Measurements from ENCODE around the gene CPD. TPM values are rescaled to one million over a fixed set of nuclear protein-coding genes. Genes with fewer than 3 reads are reported as not detected.

The CPD gene
- total RNA-seq, 2 experiments from 2014 or later: 26.2 to 30.7 TPM

DNA sequence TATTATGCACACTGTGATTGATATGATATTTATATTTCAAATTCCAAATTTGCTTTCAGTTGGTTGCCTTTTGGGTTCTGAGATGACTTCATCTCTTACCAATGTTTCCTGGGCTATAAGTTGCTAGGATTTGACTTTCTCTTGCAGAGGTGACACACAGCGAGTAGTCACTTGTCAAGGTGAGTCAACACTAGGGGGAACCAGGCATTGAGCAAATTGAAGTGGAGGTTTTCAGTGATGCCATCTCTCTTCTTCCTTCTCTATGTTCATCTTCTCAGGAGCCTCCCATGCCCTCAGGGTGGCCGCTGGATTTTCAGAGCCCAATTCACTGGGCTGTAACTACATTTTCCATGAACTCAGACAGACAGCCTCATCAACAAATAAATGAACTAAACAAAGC is 6.0 kb upstream of the CPD start:
- ChIA-PET CTCF (no interaction called here), POLR2A (interaction anchor here (1.0 kb wide), 1 partner anchor 9 kb away, joined by 3 read pairs; no protein-coding TSS in a partner anchor)
- Mint-ChIP-seq H3K27ac (no peak overlapping the region), H3K4me3 (no peak overlapping the region), H3K9me3 (no peaks in the 10 kb centered on the region), H3K27me3 (no peaks in the 10 kb centered on the region), H3K36me3 (ENCODE audit: low read depth) (no peaks in the 10 kb centered on the region), H3K4me1 (ENCODE audit: low read depth) (peaks cover 14% of the 10 kb centered on the region)
- Histone ChIP-seq H3K27ac (ENCODE audit: low read depth in 1 of 2, low read length in 2 of 2) (no peak overlapping the region), H3K36me3 (ENCODE audit: insufficient read depth, low read length) (no peaks in the 10 kb centered on the region), H3K4me1 (ENCODE audit: insufficient read depth, low read length) (peaks cover 15% of the 10 kb centered on the region), H3K27me3 (ENCODE audit: control insufficient read depth in 1 of 2, insufficient read depth in 2 of 2, low read length in 2 of 2) (no peaks in the 10 kb centered on the region), H3K9me3 (ENCODE audit: control insufficient read depth in 1 of 2, insufficient read depth in 1 of 2, low read length in 2 of 2) (no peaks in the 10 kb centered on the region), H3K4me3 (ENCODE audit: low read length) (no peak overlapping the region)
- no peak for ATAC-seq (ENCODE audit: poor library complexity)
- TF ChIP-seq, protein P1, sequence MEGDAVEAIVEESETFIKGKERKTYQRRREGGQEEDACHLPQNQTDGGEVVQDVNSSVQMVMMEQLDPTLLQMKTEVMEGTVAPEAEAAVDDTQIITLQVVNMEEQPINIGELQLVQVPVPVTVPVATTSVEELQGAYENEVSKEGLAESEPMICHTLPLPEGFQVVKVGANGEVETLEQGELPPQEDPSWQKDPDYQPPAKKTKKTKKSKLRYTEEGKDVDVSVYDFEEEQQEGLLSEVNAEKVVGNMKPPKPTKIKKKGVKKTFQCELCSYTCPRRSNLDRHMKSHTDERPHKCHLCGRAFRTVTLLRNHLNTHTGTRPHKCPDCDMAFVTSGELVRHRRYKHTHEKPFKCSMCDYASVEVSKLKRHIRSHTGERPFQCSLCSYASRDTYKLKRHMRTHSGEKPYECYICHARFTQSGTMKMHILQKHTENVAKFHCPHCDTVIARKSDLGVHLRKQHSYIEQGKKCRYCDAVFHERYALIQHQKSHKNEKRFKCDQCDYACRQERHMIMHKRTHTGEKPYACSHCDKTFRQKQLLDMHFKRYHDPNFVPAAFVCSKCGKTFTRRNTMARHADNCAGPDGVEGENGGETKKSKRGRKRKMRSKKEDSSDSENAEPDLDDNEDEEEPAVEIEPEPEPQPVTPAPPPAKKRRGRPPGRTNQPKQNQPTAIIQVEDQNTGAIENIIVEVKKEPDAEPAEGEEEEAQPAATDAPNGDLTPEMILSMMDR (IDR thresholded peaks at IDR 0.05): no peak
- intact Hi-C loops (cut with DNase I, micrococcal nuclease): loop anchor here in 1 of 2 experiments (10.0 kb wide), 2 partner anchors 342 to 452 kb away; partner anchors contain the start of gene CRLF3
- DNase-seq: peak in 2 of 14 experiments; percentile 11 to 42

DNA sequence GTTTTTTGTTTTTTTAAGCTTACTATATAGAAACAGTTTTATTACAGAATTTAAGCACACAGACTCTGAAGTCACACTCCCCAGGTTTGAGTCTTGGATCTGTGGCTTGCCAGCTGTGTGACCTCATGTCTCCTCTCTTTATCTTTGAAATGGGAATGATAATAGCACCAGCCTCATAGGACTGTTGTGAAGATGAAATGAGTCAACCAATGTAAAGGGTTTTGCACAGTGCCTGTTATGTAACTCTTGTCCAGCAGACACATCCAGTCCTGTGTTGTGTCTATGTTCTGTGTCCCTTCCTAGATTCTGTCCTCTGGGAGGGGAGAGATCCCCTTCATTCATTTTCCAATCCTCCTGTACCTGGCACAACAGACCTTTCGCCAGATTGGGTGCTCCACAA is 3.1 kb upstream of the CPD start:
- DNase-seq: no peak
- intact Hi-C loops (cut with DNase I, micrococcal nuclease): loop anchor here (2.0 to 10.0 kb wide), 6 partner anchors 33 to 449 kb away; partner anchors contain the start of genes CRLF3 (in 1 of the 2), NSRP1 (in 1 of the 2) and SSH2 (in 1 of the 2)
- Mint-ChIP-seq H3K4me1 (ENCODE audit: low read depth) (peaks cover 35% of the 10 kb centered on the region), H3K27ac (no peak overlapping the region), H3K4me3 (no peak overlapping the region), H3K36me3 (ENCODE audit: low read depth) (peaks cover 6% of the 10 kb centered on the region), H3K27me3 (no peaks in the 10 kb centered on the region), H3K9me3 (no peaks in the 10 kb centered on the region)
- Histone ChIP-seq H3K4me3 (ENCODE audit: low read length) (no peak overlapping the region), H3K27me3 (ENCODE audit: control insufficient read depth in 1 of 2, insufficient read depth in 2 of 2, low read length in 2 of 2) (no peaks in the 10 kb centered on the region), H3K4me1 (ENCODE audit: insufficient read depth, low read length) (peaks cover 35% of the 10 kb centered on the region), H3K36me3 (ENCODE audit: insufficient read depth, low read length) (no peaks in the 10 kb centered on the region), H3K9me3 (ENCODE audit: control insufficient read depth in 1 of 2, insufficient read depth in 1 of 2, low read length in 2 of 2) (no peaks in the 10 kb centered on the region), H3K27ac (ENCODE audit: low read depth in 1 of 2, low read length in 2 of 2) (no peak overlapping the region)
- POLR2A ChIA-PET: no interaction called here
- ATAC-seq (ENCODE audit: poor library complexity): no peak
- TF ChIP-seq, protein P1 (IDR thresholded peaks at IDR 0.05): no peak
- CTCF ChIA-PET: interaction anchor here (1.1 kb wide), 1 partner anchor 12 kb away, joined by 3 read pairs; no protein-coding TSS in a partner anchor

DNA sequence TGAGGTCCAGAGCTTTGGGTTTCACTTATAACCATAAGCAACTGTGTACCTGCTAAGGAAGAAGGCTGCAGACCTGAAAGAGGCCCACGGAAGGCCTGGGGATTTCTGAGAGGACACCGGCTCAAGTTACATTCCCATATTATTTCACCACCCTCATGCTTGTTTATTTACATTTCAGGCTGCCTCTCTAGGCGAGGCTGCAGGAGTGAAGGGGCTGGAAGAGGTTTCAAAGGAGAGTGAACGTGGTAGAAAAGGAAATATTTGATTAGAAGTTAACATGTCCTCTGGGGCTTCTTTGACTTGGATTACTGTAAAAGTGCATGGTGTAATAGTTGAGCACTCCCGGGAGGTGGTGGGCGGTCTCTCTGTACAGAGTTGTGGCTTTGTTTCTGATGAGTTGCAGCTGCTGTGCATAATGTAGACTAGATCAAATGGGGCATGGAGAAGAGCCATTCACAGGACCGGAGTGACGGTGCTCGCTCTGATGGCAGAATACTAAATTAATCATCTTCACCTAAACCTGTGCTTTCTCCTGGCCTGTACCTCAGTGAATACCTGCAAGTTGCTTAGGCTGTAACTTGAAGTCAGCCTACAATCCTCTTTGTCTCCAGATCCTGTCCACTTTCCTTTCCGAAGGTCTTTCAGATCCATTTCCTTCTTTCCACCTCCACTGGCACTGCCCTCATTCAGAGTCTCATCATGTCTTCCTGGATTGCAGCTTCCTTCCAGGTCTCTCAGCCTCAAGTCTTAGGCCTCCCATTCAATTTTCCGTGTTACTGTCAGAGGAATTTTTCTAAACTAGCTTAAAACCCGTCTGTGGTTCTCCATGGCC is 1.9 kb upstream of the CPD start:
- Histone ChIP-seq H3K4me3 (ENCODE audit: low read length) (no peak overlapping the region), H3K4me1 (ENCODE audit: insufficient read depth, low read length) (peaks cover 35% of the 10 kb centered on the region), H3K9me3 (ENCODE audit: control insufficient read depth in 1 of 2, insufficient read depth in 1 of 2, low read length in 2 of 2) (no peaks in the 10 kb centered on the region), H3K27ac (ENCODE audit: low read depth in 1 of 2, low read length in 2 of 2) (no peak overlapping the region), H3K36me3 (ENCODE audit: insufficient read depth, low read length) (no peaks in the 10 kb centered on the region), H3K27me3 (ENCODE audit: control insufficient read depth in 1 of 2, insufficient read depth in 2 of 2, low read length in 2 of 2) (no peaks in the 10 kb centered on the region)
- CTCF ChIA-PET: interaction anchor here (1.1 to 1.8 kb wide), 3 partner anchors 13 to 100 kb away, joined by 3 read pairs; partner anchors contain the start of gene GOSR1
- Mint-ChIP-seq H3K9me3 (no peaks in the 10 kb centered on the region), H3K27ac (peak overlapping the region; percentile 93), H3K4me3 (peak overlapping the region; percentile 78), H3K4me1 (ENCODE audit: low read depth) (peaks cover 47% of the 10 kb centered on the region), H3K36me3 (ENCODE audit: low read depth) (peaks cover 6% of the 10 kb centered on the region), H3K27me3 (no peaks in the 10 kb centered on the region)
- POLR2A ChIA-PET: interaction anchor here (0.6 to 3.5 kb wide), 3 partner anchors 13 to 45 kb away, joined by 4 to 15 read pairs (median 6); no protein-coding TSS in a partner anchor
- ATAC-seq (ENCODE audit: poor library complexity): no peak
- intact Hi-C loops (cut with DNase I, micrococcal nuclease): loop anchor here (2.0 to 10.0 kb wide), 6 partner anchors 35 to 448 kb away; partner anchors contain the start of genes CRLF3 (in 1 of the 2), NSRP1 (in 1 of the 2) and SSH2 (in 1 of the 2)
- TF ChIP-seq, protein P1 (IDR thresholded peaks at IDR 0.05): no peak
- no peak for DNase-seq

Measured in CD4-positive, alpha-beta T cell (primary cell).